GM13976 (cell line): Measurements from ENCODE around the gene MEIS1.

Experiments
- DNase-seq: peaks from one replicate; pipeline ENCODE4 v3.0.0; 2012; ENCODE audit warnings: low spot score
- in situ Hi-C: fragments of 300-500 bp; cut with MboI; formaldehyde crosslinking; loops from one replicate; pipeline ENCODE4 v1.12.0; 2022; ENCODE audit warnings: low sequenced_read_pairs, mixed read lengths, inconsistent platforms; ENCODE audit not compliant: unreplicated experiment
- TF ChIP-seq, protein P1 (sequence below): IDR thresholded peaks from 2 replicates; pipeline ENCODE4 v1.5.1; 2012; ENCODE audit warnings: borderline replicate concordance, mild to moderate bottlenecking; ENCODE audit not compliant: insufficient read depth; ENCODE audit errors: extremely low read depth, missing control alignments, control extremely low read depth

Gene MEIS1

DNA sequence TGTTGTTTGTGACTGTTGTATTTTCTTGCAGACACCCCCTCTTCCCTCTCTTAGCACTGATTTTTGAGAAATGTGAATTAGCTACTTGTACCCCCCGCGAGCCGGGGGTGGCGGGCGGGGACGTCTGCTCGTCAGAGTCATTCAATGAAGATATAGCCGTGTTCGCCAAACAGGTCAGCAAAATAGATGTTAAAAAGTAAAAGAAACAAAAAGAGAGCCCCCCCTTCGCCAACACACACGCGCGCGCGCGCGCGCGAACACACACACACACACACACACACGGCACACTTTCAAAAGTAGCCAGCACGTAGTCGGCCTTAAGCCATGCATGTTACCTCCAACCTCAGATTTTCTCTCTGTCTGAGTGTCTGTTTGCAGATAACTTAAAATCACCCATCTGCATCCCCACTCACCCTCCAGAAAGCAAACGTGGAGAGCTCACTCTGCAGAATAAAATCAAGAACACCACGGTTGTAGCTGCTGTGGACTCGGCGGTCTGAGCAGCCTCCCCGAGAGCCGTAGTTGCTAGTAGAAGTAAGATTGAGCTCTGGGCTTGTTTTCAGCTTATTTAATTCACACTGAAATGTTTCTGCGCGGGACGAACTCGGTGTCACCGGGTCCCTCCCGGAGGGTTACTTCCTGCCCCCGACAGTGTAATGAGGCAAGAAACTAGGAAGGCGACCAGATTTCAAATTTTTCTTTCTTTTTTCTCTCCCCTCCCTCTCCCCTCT lies 5.1 kb downstream of the MEIS1 start:
- no peak for DNase-seq
- TF ChIP-seq, protein P1, sequence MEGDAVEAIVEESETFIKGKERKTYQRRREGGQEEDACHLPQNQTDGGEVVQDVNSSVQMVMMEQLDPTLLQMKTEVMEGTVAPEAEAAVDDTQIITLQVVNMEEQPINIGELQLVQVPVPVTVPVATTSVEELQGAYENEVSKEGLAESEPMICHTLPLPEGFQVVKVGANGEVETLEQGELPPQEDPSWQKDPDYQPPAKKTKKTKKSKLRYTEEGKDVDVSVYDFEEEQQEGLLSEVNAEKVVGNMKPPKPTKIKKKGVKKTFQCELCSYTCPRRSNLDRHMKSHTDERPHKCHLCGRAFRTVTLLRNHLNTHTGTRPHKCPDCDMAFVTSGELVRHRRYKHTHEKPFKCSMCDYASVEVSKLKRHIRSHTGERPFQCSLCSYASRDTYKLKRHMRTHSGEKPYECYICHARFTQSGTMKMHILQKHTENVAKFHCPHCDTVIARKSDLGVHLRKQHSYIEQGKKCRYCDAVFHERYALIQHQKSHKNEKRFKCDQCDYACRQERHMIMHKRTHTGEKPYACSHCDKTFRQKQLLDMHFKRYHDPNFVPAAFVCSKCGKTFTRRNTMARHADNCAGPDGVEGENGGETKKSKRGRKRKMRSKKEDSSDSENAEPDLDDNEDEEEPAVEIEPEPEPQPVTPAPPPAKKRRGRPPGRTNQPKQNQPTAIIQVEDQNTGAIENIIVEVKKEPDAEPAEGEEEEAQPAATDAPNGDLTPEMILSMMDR = no peak
- in situ Hi-C loops = loop anchor here (10.0 to 25.0 kb wide), 2 partner anchors 145 to 803 kb away; no protein-coding TSS in a partner anchor

DNA sequence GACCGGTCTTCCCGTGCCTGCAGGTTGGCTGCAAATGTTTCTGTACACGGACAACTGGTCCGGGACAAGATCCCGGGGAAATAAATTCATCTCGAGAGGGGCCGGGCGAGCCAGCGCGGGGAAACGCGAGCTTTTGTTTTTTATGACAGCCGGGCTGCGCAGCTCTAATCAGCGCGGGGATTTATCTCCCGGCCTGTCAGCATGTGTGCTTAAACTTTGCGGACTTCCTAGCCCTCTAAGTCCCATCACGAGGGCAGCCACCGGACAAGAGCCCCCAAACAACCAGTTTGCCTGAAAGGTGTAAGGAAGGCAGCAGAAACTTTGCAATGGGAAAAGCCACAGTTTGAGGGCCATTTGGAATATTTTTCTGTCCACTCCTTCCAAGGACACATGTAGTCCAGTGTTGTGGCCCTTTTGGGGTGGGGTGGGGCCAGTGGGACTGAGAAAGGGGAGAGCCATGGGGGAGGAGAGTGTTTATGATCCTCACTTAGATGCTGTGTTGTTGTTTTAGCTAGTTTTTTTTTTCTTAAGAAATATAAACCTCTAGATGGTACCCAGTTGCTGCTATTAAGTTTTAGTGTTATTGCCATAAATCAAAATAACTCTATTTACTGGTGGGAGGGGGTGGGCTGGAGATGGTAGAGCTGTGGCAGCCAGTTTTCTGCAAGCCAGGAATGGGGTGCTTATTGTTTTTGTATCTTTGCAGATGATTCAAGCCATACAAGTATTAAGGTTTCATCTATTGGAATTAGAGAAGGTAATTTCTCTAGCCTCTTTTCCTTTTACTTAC lies 6.0 kb downstream of the MEIS1 start:
- in situ Hi-C loops = loop anchor here (10.0 to 25.0 kb wide), 2 partner anchors 144 to 804 kb away; no protein-coding TSS in a partner anchor
- DNase-seq = no peak
- TF ChIP-seq, protein P1 = no peak

DNA sequence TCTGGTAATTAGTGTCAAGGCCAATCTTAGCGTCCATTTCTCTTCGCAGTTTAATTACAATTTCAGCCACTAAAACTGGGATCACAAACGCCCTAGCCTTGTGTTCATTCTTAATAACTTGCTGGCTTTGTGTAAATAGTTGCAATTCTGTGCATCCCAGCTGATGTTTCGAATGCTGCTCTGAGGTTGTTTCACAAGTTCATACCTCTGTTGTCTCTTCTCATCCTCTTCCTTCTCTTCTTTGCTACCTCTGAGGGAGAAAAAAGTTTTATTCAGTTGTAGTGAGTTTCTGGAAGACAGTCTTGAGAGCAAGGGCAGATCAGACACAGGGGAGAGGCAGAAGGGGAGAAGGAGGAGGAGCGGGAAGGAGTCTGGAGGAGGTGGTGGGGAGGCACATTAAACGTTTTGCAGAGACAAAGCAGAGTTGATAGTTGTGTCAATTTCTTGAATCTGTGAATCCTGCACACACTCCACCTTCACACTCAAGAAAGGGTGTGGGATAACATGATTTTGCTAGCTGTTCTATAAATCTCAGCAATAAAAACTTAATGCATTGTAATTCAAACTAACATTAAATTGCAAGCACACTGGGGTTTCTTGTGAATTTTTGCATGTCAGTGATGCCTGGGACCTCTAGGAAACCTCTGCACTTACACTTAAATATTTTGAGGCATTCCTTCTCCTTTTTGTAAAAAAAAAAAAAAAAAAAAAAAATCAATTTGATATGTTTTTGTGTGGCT lies 6.8 kb downstream of the MEIS1 start:
- in situ Hi-C loops = loop anchor here (10.0 to 25.0 kb wide), 2 partner anchors 143 to 804 kb away; no protein-coding TSS in a partner anchor
- no peak for DNase-seq

DNA sequence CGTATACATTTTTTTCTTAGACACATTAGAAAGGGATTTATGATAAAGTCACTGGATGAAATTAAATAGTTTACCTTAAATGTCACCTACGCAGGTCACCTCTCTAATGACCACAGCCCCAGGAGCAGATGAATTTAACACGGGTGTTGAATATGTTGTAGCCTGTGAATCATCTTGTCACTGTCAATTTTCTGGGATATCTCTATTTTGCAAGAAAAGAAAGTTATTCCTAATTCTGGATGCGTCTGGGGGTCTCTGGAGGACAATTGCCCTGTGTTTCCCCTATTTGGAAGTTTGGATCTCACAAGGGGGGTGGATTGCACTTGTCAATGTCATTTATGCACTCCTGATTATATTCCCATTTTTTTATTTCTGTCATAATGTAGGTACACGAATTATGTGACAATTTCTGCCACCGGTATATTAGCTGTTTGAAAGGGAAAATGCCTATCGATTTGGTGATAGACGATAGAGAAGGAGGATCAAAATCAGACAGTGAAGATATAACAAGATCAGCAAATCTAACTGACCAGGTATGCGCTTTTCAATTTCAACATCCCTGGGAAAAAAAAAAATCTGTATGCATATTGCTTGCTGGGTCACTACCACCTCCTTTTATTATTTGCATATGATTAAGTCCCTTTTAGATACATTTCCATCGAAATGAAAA lies 7.7 kb downstream of the MEIS1 start:
- in situ Hi-C loops = loop anchor here (10.0 to 25.0 kb wide), 2 partner anchors 142 to 805 kb away; no protein-coding TSS in a partner anchor
- TF ChIP-seq, protein P1 = no peak
- no peak for DNase-seq

More for the DNA sequence above, 6.8 kb downstream of the MEIS1 start:
- TF ChIP-seq, protein P1 = no peak

DNA sequence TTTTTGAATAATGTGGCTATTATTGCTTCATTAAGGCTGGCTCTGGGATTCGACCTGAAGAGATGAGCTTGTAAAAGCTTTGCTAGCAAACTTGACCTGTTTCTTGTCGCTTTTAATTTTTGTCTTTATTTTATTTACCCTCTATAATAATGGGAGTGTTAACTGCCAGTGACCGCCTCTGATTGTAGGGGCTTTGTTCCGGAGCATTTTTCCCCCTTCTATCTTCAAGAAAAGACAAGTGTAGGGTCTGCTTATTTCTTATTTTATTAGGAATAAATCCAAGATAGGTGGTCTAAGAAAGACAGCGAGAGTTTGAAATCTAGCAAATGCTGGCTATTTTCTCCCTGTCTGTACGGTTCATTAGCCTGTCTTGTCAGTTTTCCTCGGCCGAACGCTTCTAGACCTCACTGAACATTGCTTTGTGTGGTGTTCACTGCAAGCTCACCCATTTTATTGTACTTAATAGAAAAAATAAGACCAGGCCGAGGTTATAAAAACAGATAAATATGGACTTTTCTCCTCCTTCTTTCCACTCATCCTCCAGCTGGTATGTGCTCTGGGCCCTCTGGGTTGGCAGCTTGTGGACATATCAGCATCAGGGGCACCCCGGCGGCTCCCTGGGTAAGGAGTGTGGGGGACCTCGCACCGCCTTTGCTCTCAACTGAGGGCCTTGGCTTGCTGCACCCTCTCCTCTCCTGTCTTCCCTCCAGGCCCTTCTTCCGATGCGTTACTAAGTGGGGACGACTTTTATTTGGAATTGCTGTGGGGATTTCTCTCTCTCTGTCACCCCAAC lies 8.5 kb downstream of the MEIS1 start:
- in situ Hi-C loops = loop anchor here (10.0 to 25.0 kb wide), 2 partner anchors 141 to 806 kb away; no protein-coding TSS in a partner anchor
- TF ChIP-seq, protein P1 = no peak
- no peak for DNase-seq
